ENCODE measurements around the gene MTX3. TPM values are rescaled to one million over a fixed set of nuclear protein-coding genes. Genes with fewer than 3 reads are reported as not detected.

MTX3 gene
- total RNA-seq, 6 donors from 2014 or later: 3.1 to 17.0 (median 10.6) TPM

DNA sequence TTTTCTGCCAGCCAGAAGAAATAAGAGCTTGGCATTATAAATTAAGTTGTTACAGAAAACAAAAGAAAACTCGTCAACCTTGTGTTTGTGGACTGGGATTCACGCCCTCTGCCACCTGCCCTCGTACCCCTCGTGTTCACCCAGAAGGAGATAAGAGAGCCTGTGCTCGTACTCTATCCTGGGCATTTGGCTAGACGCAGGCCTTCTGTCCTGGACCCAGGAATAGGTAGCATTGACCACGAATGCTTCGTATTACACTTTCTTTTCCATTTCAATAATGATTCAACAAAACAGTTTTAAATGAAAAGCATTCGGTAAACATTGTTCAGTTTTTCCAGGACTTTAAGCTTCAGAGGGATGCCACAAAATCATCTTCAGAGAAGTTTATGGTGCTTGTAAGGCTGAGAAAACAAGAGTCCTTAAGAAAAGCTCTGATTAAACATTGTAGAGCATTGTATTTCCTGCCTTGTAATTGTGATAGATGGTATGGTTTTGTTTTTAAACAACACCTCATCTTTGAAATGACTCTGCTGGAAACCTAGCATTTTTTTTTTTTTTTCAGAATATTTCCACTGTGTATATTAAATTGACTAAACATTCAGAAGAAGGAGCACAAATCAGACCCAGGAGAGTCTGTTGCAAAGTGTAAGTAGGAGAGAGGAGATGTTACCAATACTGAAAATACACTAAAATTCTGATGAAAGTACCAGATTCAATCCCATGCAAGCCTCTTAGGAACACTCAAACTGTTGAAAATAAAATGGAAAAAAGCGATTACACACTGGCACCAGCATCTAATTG is 27.6 kb downstream of the MTX3 start:
- ATAC-seq (ENCODE audit: low FRiP score in 2 of 2): no peak
- H3K36me3 ChIP-seq: no peaks in the 10 kb centered on the region
- 76 to 79% methylated on average over 10 of the region's 10 CpGs for WGBS, 2 donors
- no peaks in the 10 kb centered on the region for H3K27me3 ChIP-seq
- TF ChIP-seq POLR2A (IDR thresholded peaks at IDR 0.05) (no peak), EP300 (IDR thresholded peaks at IDR 0.05) (no peak), POLR2AphosphoS5 (IDR thresholded peaks at IDR 0.05) (no peak)
- TF ChIP-seq, protein P1, sequence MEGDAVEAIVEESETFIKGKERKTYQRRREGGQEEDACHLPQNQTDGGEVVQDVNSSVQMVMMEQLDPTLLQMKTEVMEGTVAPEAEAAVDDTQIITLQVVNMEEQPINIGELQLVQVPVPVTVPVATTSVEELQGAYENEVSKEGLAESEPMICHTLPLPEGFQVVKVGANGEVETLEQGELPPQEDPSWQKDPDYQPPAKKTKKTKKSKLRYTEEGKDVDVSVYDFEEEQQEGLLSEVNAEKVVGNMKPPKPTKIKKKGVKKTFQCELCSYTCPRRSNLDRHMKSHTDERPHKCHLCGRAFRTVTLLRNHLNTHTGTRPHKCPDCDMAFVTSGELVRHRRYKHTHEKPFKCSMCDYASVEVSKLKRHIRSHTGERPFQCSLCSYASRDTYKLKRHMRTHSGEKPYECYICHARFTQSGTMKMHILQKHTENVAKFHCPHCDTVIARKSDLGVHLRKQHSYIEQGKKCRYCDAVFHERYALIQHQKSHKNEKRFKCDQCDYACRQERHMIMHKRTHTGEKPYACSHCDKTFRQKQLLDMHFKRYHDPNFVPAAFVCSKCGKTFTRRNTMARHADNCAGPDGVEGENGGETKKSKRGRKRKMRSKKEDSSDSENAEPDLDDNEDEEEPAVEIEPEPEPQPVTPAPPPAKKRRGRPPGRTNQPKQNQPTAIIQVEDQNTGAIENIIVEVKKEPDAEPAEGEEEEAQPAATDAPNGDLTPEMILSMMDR (IDR thresholded peaks at IDR 0.05): no peak
- no peak overlapping the region for H3K4me3 ChIP-seq
- no peak overlapping the region for H3K27ac ChIP-seq
- DNase-seq: no peak
- H3K9me3 ChIP-seq: no peaks in the 10 kb centered on the region
- H3K4me1 ChIP-seq: no peaks in the 10 kb centered on the region

DNA sequence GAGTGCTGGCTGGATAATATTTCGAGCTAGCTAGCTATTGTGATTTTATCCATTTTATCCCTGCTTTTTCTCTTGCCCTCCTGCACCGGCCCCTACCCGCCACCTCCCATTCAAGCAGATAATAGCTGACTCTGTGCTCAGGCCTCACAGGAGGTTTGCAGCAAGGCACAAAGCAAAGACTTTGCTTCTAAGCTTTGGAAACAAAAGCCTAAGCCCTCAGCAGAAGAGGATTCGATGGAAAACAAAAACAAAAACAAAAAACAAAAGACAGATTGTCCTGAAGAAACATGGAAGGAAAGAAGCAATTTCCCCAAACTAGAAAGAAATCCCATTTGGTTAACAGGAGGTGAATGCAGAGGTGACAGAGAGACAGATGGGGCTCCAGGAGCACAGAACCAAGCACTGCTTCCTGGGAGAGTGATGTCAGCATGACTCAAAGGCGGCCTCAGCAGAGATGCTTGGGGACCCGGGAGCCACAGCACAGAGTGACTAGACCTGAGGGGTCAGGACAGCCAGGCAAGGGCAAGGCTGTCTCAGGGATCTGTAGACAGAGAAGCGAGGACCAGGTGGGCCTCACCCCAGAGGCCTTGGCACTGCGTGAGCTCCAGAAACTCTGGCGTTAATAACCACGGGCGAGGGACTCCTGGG is 28.4 kb downstream of the MTX3 start:
- H3K9me3 ChIP-seq: no peaks in the 10 kb centered on the region
- H3K27me3 ChIP-seq: no peaks in the 10 kb centered on the region
- ATAC-seq (ENCODE audit: low FRiP score in 2 of 2) (peak in 1 of 2 donors; percentile 53), DNase-seq (no peak)
- no peak overlapping the region for H3K27ac ChIP-seq
- no peaks in the 10 kb centered on the region for H3K36me3 ChIP-seq
- 79 to 80% methylated on average over 11 of the region's 11 CpGs for WGBS, 2 donors
- H3K4me1 ChIP-seq: no peaks in the 10 kb centered on the region
- TF ChIP-seq POLR2AphosphoS5 (IDR thresholded peaks at IDR 0.05) (no peak), EP300 (IDR thresholded peaks at IDR 0.05) (no peak), POLR2A (IDR thresholded peaks at IDR 0.05) (no peak)
- TF ChIP-seq, protein P1 (IDR thresholded peaks at IDR 0.05): no peak
- H3K4me3 ChIP-seq: no peak overlapping the region

DNA sequence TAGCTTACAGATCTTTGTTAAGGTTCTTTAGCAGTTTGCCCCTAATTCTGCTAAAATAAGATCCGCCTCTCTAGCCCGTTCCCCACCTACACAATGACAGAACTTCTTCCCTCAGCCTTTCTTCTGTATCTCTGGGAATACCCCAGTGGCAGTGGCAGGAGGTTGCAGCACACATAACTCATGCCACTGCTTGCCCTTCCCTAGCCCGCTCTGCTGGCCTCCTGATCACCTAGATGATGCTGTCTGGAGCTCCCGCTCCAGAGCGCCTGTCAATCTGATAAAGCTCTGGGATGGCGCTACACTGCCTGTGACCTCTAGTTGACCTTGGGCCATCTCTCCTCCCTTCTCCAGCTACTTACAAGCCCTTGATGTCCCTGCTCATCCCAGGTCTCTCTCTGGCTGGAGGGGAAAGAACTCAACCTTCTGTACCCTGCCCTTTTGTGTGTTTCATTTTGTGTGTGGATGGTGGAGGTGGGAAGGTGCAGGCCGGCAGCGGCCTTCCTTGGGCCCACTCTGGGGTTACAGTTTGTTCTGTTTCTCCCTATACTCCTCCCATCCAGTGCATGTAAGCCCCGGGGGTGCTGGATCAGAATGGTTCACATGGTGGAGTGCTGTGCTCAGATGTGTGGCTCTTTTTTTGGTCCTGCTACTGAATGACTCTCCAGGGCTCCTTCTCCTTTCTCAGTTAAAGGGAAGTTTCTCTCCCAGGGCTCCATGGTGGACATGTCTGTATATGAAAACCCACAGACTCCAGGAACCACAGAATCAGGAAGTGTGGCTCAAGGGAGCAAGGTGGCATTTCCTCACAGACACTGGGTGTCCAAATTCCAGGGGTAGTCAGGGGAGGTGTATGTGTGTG is 29.1 kb downstream of the MTX3 start:
- TF ChIP-seq POLR2A (IDR thresholded peaks at IDR 0.05) (no peak), POLR2AphosphoS5 (IDR thresholded peaks at IDR 0.05) (no peak), EP300 (IDR thresholded peaks at IDR 0.05) (no peak)
- TF ChIP-seq, protein P1 (IDR thresholded peaks at IDR 0.05): no peak
- ATAC-seq (ENCODE audit: low FRiP score in 2 of 2) (peak; percentile 6 to 22), DNase-seq (no peak)
- Histone ChIP-seq H3K27me3 (no peaks in the 10 kb centered on the region), H3K4me3 (no peak overlapping the region), H3K27ac (no peak overlapping the region), H3K36me3 (no peaks in the 10 kb centered on the region), H3K9me3 (no peaks in the 10 kb centered on the region), H3K4me1 (no peaks in the 10 kb centered on the region)
- 80 to 89% methylated on average over 9 of the region's 9 CpGs for WGBS, 2 donors

DNA sequence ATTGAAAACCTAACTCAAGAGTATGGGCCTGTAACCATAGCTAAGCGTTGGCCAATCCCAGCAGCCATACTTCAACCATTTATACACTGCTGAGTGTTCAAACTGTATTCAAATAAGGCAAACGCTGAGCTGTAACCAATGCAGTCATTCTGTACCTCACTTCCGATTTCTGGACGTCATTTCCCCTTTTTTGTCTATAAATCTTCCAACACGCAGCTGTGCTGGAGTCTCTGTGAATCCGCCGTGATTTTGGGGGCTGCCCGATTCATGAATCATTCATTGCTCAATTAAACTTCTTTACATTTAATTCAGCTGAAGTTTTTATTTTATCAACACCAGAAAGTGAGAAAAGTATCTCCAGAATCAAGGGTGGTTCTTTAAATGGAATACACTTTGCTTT is 31.7 kb downstream of the MTX3 start:
- ATAC-seq (ENCODE audit: low FRiP score in 2 of 2) (no peak), DNase-seq (no peak)
- no peaks in the 10 kb centered on the region for H3K27me3 ChIP-seq
- WGBS, 2 donors: 77 to 79% methylated on average over 8 of the region's 8 CpGs
- no peaks in the 10 kb centered on the region for H3K36me3 ChIP-seq
- no peak overlapping the region for H3K4me3 ChIP-seq
- H3K27ac ChIP-seq: no peak overlapping the region
- TF ChIP-seq EP300 (IDR thresholded peaks at IDR 0.05): no peak
- TF ChIP-seq POLR2AphosphoS5 (IDR thresholded peaks at IDR 0.05): no peak
- TF ChIP-seq POLR2A (IDR thresholded peaks at IDR 0.05): no peak
- TF ChIP-seq, protein P1 (IDR thresholded peaks at IDR 0.05): no peak
- no peaks in the 10 kb centered on the region for H3K4me1 ChIP-seq
- H3K9me3 ChIP-seq: no peaks in the 10 kb centered on the region

All from upper lobe of left lung (tissue), 6 donors.